Loucy (cell line): ENCODE data around the gene SLC16A6.

Experiments used
- EZH2phosphoT487 ChIP-seq: fragments of 200-600 bp; IDR thresholded peaks from 2 replicates; pipeline ENCODE4 v1.6.1; 2018; ENCODE audit warnings: antibody characterized with exemption, mild to moderate bottlenecking, moderate library complexity, borderline replicate concordance
- TF ChIP-seq, protein P1 (sequence below): fragments of 200-600 bp; sonication (generic); conservative IDR thresholded peaks from 2 replicates; pipeline ENCODE4 v1.5.1; 2014; ENCODE audit warnings: mild to moderate bottlenecking, antibody characterized with exemption, low read length

DNA sequence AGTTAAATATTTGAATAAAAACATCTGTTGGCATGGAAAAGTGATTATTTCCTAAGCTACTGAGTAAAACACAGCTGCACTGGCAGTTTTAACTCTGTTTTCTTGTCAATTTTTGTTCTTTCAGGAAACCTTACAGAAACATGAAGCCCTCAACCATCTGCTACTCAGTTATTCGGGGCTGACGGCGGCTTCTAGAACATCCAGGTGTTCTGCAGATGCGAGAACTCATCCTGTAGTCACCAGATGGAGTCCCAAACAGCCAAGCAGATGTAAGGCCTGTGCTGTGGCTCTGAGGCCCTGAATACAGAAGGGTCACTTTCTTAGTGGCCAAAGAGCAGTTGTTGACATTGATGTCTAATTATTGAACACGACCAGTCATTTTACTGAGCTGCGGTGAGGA, 15.9 kb upstream of the SLC16A6 start:
- TF ChIP-seq, protein P1, sequence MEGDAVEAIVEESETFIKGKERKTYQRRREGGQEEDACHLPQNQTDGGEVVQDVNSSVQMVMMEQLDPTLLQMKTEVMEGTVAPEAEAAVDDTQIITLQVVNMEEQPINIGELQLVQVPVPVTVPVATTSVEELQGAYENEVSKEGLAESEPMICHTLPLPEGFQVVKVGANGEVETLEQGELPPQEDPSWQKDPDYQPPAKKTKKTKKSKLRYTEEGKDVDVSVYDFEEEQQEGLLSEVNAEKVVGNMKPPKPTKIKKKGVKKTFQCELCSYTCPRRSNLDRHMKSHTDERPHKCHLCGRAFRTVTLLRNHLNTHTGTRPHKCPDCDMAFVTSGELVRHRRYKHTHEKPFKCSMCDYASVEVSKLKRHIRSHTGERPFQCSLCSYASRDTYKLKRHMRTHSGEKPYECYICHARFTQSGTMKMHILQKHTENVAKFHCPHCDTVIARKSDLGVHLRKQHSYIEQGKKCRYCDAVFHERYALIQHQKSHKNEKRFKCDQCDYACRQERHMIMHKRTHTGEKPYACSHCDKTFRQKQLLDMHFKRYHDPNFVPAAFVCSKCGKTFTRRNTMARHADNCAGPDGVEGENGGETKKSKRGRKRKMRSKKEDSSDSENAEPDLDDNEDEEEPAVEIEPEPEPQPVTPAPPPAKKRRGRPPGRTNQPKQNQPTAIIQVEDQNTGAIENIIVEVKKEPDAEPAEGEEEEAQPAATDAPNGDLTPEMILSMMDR, result no peak
- TF ChIP-seq EZH2phosphoT487, result no peak
